HG02588 (cell line): ENCODE measurements around the gene C4BPA.

ENCODE experiments used
- ATAC-seq: cut with Tn5 transposase; IDR thresholded peaks from one replicate; pipeline ENCODE4 v1.9.1; 2021; ENCODE audit warnings: mild to moderate bottlenecking, moderate library complexity; ENCODE audit not compliant: unreplicated experiment

Gene C4BPA

DNA sequence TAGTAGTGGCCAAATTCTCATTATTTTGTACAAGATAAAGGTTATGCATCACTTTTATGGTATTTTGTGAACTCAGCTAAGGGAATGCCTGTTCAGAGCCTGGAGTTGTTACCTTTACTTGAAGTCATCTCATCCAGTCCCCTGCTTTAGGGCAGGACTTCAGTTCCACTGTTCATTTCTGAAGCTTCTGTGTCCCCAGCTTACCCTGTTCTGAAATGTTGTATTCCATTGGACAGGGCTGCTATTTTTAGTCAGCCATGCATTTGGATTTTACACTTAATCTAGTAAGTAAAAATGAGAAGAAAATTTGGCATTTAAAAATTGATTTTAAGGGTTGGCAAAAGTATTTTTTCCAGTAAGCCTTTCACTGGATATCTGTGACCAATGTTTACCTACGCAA lies 27.0 kb upstream of the C4BPA start:
- ATAC-seq: no peak

- ATAC-seq: no peak
These were observed 26.3 kb upstream of the C4BPA start for GRCh38 chr1:207077470-207078377.

- no peak for ATAC-seq
These were observed 25.4 kb upstream of the C4BPA start for GRCh38 chr1:207078578-207079132.

- no peak for ATAC-seq
These were observed 24.3 kb upstream of the C4BPA start for GRCh38 chr1:207079706-207080241.

DNA sequence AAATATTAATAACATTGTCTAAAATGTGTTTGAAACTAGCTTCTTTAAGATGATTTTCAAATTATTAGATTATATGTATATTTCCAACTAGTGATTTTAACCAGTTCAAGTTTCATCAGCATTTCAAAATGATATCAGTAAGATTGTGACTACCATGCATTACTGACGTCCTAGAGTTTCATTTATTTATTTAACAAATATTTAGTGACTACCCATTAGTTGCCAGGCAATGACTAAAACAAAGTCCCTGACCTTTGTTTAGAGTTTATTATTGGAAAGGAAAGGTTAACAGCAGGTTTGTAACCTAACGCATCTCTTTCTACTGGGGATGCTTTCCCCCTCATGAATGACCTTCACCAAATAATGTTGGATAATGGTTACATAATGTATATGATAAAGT lies 22.9 kb upstream of the C4BPA start:
- no peak for ATAC-seq

- ATAC-seq: no peak
These were observed 22.2 kb upstream of the C4BPA start for GRCh38 chr1:207081806-207082205.

- no peak for ATAC-seq
These were observed 19.8 kb upstream of the C4BPA start for GRCh38 chr1:207084232-207084631.

DNA sequence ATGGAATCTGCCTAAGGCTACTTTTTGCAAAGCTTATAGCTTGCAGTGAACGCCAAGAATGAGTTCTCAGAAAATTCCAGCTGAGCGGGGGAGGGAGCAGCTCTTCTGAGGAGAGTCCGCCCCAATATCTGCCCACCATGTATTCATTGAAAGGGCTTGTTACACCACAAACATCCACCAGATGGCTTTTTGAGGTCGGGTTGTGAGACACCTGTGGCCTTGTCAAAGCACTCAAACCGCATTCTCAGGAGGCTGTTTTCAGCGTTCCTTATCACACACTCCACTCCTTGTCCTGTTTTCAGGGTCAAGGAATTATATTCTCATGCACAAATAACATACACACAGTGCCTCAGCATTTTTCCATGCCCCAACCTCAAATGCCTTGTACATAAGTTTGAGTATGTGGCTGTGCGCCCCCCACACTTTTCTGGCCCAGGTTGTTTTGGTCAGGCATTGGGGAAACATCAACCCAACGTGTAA lies 19.3 kb upstream of the C4BPA start:
- no peak for ATAC-seq

GRCh38 chr1:207085887-207086286 lies 18.1 kb upstream of the C4BPA start:
- no peak for ATAC-seq

- ATAC-seq: no peak
These were observed 15.9 kb upstream of the C4BPA start for GRCh38 chr1:207088161-207088560.

DNA sequence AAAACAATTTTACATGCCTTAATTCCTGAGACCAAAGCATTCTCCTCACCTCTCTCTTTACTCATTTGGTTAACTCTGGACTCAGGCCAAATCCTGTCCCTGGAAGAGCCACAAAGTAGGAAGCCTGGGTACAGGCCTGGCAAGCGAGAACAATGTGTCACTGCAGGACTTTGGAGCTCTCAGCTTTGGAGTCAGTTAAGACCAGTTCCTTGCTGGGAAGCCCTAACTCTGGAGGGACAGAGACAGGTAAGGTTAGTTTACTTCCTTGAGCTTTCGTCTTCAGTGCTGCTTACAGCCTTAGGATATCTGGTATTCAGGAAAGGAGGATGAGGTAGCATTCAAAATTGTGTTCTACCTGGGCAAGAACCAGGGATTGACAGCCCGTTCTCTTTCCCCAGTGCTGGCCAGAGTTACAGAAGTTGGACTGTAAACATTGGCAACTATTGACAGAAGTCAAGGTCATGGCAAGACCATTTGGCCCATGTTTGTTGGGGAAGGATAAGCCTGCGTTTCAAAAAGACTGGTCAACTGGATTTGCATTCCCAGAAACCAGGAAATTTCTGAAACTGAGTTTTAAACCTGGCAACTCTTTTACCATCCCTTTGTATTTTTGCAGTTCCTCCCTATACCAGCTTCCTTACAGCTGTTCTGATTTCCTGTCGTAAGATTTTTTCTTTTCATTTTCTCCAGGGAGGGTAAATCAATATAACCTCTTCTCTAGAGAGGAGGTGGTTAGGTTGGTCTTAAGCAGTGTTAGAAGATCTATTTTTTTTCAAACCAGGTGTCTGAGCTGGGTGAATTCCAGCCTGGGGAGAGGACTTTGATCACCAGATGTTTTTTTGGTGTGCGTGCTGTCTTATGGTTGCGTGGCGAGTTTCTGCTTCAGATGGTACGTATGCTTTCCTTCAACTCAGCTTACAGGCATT lies 15.1 kb upstream of the C4BPA start, which contains the start of gene C4BPB:
Gene C4BPB, plus strand, starts transcription at position 160 of the 926 bp plus-strand sequence. Its CDS starts 672 bp downstream, at position 832.
- ATAC-seq: no peak

GRCh38 chr1:207089627-207090355 lies 14.2 kb upstream of the C4BPA start:
- ATAC-seq: no peak

- ATAC-seq: no peak
These were observed 12.7 kb upstream of the C4BPA start for GRCh38 chr1:207091200-207091908.

DNA sequence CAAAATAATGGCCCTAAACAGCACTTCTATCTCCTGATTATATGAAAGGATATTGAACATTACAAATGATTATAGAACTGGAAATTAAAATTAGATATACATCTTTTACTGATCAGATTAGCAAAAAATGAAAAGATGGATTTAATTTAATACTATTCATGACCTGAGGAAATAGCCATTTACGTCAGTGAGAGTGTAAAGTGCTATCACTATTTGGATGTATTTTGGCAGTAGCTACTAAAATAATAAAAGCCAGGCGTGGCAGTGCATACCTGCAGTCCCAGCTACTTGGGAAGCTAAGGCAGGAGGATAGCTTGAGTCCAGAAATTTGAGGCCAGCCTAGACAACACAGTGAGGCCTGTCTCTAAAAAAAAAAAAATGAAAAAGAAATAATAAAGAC lies 10.1 kb upstream of the C4BPA start:
- no peak for ATAC-seq

DNA sequence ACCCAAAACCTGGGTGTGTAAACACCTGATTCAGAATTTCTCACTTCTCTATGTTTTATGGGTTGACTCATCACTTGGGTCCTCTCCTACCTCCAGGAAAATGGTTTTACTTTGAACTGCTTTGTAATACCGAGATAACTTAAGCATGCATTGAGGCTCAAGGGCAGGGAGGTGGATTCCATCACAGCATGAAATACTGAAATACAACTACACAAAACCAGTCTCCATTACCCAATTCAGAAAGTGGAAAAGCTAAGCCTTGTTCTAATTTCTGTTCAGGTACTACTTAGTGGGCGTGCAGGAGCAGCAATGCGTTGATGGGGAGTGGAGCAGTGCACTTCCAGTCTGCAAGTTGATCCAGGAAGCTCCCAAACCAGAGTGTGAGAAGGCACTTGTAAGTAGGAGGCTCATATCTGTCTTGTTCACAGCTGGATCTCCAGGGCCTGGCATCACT lies 6.1 kb upstream of the C4BPA start:
- peak; percentile 92 for ATAC-seq

GRCh38 chr1:207101720-207102119 lies 2.3 kb upstream of the C4BPA start:
- no peak for ATAC-seq

GRCh38 chr1:207102146-207102545 lies 1.9 kb upstream of the C4BPA start:
- no peak for ATAC-seq

- ATAC-seq: no peak
These were observed 1.4 kb upstream of the C4BPA start for GRCh38 chr1:207102659-207103058.

GRCh38 chr1:207109004-207109403 lies 5.0 kb downstream of the C4BPA start:
- ATAC-seq: no peak
